Measurements from ENCODE around the gene RBMS1.

- TF ChIP-seq CTCF (IDR thresholded peaks at IDR 0.05) (no peak), EP300 (IDR thresholded peaks at IDR 0.05) (no peak), POLR2A (IDR thresholded peaks at IDR 0.05) (no peak)
Observed at GRCh38 chr2:160290598-160290997, 203.0 kb downstream of the RBMS1 start.

Measured in sigmoid colon (tissue), 4 donors.